Ascending aorta (tissue), 2 donors: Measurements from ENCODE around the gene UGT1A10. TPM values are rescaled to one million over a fixed set of nuclear protein-coding genes. Genes with fewer than 3 reads are reported as not detected.

Source experiments
- DNase-seq, 2 donors: peaks; one replicate each; pipeline ENCODE4 v3.0.0-alpha.2; 2019; ENCODE audit warnings: low spot score in 2 of 2
- H3K27ac ChIP-seq, 2 donors: fragments of 200-600 bp; sonication (generic); one replicate each; pipeline ENCODE4 v1.5.1; 2016 to 2017; ENCODE audit warnings: mild to moderate bottlenecking in 1 of 2
- H3K27me3 ChIP-seq: fragments of 200-600 bp; sonication (generic); one replicate; pipeline ENCODE4 v1.5.1; 2017
- H3K36me3 ChIP-seq, 2 donors: fragments of 200-600 bp; sonication (generic); one replicate each; pipeline ENCODE4 v1.5.1; 2016
- H3K4me1 ChIP-seq, 2 donors: fragments of 200-600 bp; sonication (generic); one replicate each; pipeline ENCODE4 v1.5.1; 2016 to 2017; ENCODE audit warnings: mild to moderate bottlenecking in 1 of 2
- H3K4me3 ChIP-seq, 2 donors: fragments of 200-600 bp; sonication (generic); one replicate each; pipeline ENCODE4 v1.5.1; 2016 to 2017; ENCODE audit warnings: mild to moderate bottlenecking in 1 of 2
- H3K9me3 ChIP-seq, 2 donors: fragments of 200-600 bp; sonication (generic); one replicate each; pipeline ENCODE4 v1.5.1; 2016
- intact Hi-C: fragments of 100-400 bp; cut with DNase I; formaldehyde crosslinking; loops from one replicate; pipeline ENCODE4 v1.15.1; 2023
- total RNA-seq: library from RNA; depleted of rRNA; stranded (reverse); fragments of >200 nt; gene quantifications from one replicate; pipeline ENCODE4 v1.1.0, GENCODE V29; 2016
- TF ChIP-seq, protein P1 (sequence below), 3 experiments: fragments of 200-600 bp in 2 of 3; fragments of 450-650 bp in 1 of 3; sonication (generic) in 2 of 3; IDR thresholded peaks; one replicate each; pipeline ENCODE4 v1.5.1; 2016 to 2019; ENCODE audit warnings: antibody characterized with exemption in 3 of 3, mild to moderate bottlenecking in 1 of 3, moderate library complexity in 1 of 3

The UGT1A10 gene
- total RNA-seq, 1 donor from 2014 or later: not detected

DNA sequence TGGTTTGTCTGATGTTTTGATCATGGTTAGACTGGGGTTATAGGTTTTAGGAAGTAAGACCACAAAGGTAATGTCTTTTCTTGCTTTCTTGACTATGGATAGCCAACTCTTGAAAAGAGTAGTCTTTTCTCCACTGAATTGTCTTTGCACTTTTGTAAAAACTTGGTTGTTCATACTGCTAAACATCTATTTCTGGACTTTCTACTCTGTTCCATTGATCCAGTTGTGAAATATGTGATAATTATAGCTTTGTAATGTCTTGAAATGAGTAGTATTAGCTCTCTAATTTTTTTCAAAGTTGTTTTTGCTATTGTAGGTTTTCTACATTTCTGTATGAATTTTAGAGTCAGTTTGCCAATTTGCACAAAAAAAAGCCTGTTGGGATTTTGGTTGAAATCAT lies 22.4 kb downstream of the UGT1A10 start:
- Histone ChIP-seq H3K36me3 (no peaks in the 10 kb centered on the region), H3K4me3 (no peak overlapping the region), H3K9me3 (no peaks in the 10 kb centered on the region), H3K4me1 (no peaks in the 10 kb centered on the region), H3K27me3 (no peaks in the 10 kb centered on the region), H3K27ac (no peak overlapping the region)
- intact Hi-C loops: no loop called here
- TF ChIP-seq, protein P1, sequence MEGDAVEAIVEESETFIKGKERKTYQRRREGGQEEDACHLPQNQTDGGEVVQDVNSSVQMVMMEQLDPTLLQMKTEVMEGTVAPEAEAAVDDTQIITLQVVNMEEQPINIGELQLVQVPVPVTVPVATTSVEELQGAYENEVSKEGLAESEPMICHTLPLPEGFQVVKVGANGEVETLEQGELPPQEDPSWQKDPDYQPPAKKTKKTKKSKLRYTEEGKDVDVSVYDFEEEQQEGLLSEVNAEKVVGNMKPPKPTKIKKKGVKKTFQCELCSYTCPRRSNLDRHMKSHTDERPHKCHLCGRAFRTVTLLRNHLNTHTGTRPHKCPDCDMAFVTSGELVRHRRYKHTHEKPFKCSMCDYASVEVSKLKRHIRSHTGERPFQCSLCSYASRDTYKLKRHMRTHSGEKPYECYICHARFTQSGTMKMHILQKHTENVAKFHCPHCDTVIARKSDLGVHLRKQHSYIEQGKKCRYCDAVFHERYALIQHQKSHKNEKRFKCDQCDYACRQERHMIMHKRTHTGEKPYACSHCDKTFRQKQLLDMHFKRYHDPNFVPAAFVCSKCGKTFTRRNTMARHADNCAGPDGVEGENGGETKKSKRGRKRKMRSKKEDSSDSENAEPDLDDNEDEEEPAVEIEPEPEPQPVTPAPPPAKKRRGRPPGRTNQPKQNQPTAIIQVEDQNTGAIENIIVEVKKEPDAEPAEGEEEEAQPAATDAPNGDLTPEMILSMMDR (IDR thresholded peaks at IDR 0.05): no peak
- DNase-seq: no peak

DNA sequence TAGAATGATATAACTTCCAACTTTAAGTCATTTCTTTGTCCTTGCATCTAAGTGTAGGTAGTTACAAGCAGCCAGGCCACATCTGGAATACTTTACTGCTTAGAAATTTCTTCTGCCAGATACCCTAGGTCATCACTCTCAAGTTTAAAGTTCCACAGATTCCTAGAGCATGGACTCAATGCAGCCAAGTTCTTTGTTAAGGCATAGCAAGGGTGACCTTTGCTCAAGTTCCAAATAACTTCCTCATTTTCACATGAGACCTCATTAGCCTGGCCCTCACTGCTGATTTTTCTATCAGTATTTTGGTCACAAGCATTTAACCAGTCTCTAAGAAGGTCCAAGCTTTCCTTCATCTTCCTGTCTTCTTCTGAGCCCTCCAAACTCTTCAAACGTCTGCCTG lies 27.7 kb downstream of the UGT1A10 start:
- H3K27ac ChIP-seq: no peak overlapping the region
- intact Hi-C loops: no loop called here
- TF ChIP-seq, protein P1 (IDR thresholded peaks at IDR 0.05): no peak
- no peak overlapping the region for H3K4me3 ChIP-seq
- DNase-seq: no peak
- no peaks in the 10 kb centered on the region for H3K36me3 ChIP-seq
- no peaks in the 10 kb centered on the region for H3K27me3 ChIP-seq
- H3K4me1 ChIP-seq: no peaks in the 10 kb centered on the region
- peaks cover 0 to 4% of the 10 kb centered on the region in 2 donors for H3K9me3 ChIP-seq

DNA sequence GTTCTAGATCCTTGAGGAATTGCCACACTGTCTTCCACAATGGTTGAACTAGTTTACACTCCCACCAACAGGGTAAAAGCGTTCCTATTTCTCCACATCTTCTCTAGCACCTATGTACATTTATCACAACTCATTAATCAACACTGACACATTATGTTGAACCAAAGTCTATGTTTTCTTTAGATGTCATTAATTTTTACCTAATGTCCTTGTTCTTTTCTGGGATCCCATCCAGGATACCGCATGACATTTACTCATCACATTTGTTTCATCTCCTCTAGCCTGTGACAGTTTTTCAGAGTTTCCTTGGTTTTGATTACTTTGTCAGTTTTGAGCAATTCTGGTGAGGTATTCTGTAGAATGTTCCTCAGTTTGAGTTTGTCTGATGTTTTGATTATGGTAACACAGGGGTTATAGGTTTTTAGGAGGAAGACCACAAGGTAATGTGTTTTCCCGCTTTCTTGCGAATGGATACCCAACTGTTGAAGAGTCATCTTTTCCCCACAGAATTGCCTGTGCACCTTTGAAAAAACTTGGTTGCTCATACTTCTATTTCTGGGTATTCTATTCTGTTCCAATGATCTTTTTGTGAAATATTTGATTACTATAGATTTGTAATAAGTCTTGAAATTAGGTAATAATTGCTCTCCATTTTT lies 32.5 kb downstream of the UGT1A10 start:
- no peak for DNase-seq
- Histone ChIP-seq H3K36me3 (no peaks in the 10 kb centered on the region), H3K4me3 (no peak overlapping the region), H3K27ac (no peak overlapping the region), H3K4me1 (no peaks in the 10 kb centered on the region), H3K9me3 (peaks cover 0 to 3% of the 10 kb centered on the region in 2 donors), H3K27me3 (no peaks in the 10 kb centered on the region)
- intact Hi-C loops: no loop called here
- TF ChIP-seq, protein P1 (IDR thresholded peaks at IDR 0.05): no peak

DNA sequence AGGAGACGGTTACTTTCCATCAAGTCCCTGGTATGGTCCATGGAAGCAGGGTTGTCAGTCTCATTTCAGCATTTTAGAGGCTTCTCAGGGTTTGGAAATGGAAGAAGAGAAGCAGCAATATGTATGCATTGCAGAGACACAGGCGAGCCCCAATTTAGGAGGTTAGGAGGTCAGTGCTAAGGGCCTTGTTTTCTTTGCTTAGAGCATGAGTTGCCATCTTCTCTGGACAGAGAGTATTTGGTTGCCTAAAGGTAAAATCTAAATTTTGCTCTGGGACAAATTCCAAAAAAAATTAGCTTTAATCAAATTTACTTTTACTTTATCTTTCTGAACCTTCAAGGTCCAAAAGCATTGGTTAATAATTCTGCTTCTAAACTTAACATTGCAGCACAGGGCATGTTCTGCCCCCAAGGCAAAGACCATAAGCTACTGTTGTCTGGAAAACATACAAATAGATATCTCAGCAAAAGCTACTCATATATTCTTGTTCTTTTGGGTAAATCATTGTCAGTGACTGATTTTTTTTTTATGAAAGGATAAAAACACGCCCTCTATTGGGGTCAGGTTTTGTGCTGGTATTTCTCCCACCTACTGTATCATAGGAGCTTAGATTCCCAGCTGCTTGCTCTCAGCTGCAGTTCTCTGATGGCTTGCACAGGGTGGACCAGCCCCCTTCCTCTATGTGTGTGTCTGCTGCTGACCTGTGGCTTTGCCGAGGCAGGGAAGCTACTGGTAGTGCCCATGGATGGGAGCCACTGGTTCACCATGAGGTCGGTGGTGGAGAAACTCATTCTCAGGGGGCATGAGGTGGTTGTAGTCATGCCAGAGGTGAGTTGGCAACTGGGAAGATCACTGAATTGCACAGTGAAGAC lies 35.3 kb downstream of the UGT1A10 start, which contains the start of gene UGT1A9:
UGT1A9 (plus strand) TSS at position 609 of the 872 bp plus-strand sequence; CDS start at position 646, 37 bp downstream.
- DNase-seq: no peak
- intact Hi-C loops: no loop called here
- TF ChIP-seq, protein P1 (IDR thresholded peaks at IDR 0.05): no peak

DNA sequence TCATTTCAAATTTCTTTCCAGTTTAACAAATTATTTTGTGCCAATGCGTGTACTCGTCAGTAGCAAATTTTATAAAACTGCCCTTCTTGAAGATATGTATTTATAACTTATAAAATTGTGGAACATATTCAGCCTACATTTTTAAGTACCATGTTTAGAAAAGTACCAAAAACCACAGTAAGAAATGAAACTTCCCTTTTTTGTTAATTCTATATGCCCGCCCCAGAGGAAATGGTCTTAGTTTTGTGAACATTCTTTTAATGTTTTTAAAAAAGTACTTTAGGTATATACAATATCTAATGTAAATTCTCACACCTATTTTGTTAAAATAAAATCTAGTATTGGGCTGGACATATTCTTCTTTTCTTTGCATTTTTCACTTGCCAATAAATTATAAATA lies 36.6 kb downstream of the UGT1A10 start:
- Histone ChIP-seq H3K27me3 (no peaks in the 10 kb centered on the region), H3K4me3 (no peak overlapping the region), H3K9me3 (no peaks in the 10 kb centered on the region), H3K36me3 (no peaks in the 10 kb centered on the region), H3K27ac (no peak overlapping the region), H3K4me1 (no peaks in the 10 kb centered on the region)
- no peak for DNase-seq
- intact Hi-C loops: no loop called here
- TF ChIP-seq, protein P1 (IDR thresholded peaks at IDR 0.05): no peak

More for the DNA sequence above, 35.3 kb downstream of the UGT1A10 start, which contains the start of gene UGT1A9:
- Histone ChIP-seq H3K27me3 (no peaks in the 10 kb centered on the region), H3K4me1 (no peaks in the 10 kb centered on the region), H3K27ac (no peak within 1 kb of the TSS), H3K36me3 (no peaks in the 10 kb centered on the region), H3K4me3 (no peak within 1 kb of the TSS), H3K9me3 (no peaks in the 10 kb centered on the region)
